DOHH2 (cell line): ENCODE measurements around the gene WNT2B.

ENCODE experiments used
- CTCF ChIP-seq: fragments of 200-600 bp; sonication (generic); IDR thresholded peaks from one replicate; pipeline ENCODE4 v1.5.1; 2014; ENCODE audit warnings: antibody characterized with exemption, mild to moderate bottlenecking, low read depth, low read length; ENCODE audit not compliant: poor library complexity, severe bottlenecking
- EZH2phosphoT487 ChIP-seq: fragments of 200-600 bp; sonication (generic); IDR thresholded peaks from 2 replicates; pipeline ENCODE4 v1.6.1; 2017; ENCODE audit warnings: borderline replicate concordance, mild to moderate bottlenecking, antibody characterized with exemption, low read length, moderate library complexity, mixed read lengths

- TF ChIP-seq CTCF (no peak), EZH2phosphoT487 (no peak)
Observed at GRCh38 chr1:112563341-112563740, 54.6 kb downstream of the WNT2B start.
